ENCODE data around the gene JAZF1. TPM values are rescaled to one million over a fixed set of nuclear protein-coding genes. Genes with fewer than 3 reads are reported as not detected.
A peak's percentile ranks its signal among the peaks of the same experiment; 100 is the strongest.

Gene JAZF1
- total and polyA plus RNA-seq, 11 donors: 10.3 to 46.2 (median 26.8) TPM

- H3K4me1 ChIP-seq: peaks cover 0 to 48% (median 28%) of the 10 kb centered on the region in 12 donors
- ATAC-seq: peak in 3 of 4 donors; percentile 47 to 52 (median 50)
- no peak for TF ChIP-seq POLR2A (IDR thresholded peaks at IDR 0.05)
- peak; percentile 86 to 98 (median 96) for TF ChIP-seq CTCF (IDR thresholded peaks at IDR 0.05)
- WGBS, 4 donors: 44 to 54% (median 49%) methylated on average over 7 of the region's 7 CpGs
- H3K4me3 ChIP-seq: no peak overlapping the region
- no peaks in the 10 kb centered on the region for H3K27me3 ChIP-seq
- H3K27ac ChIP-seq: peak overlapping the region in 2 of 12 donors; percentile 6 to 14
- intact Hi-C loops (cut with DNase I): loop anchor here in 2 of 10 donors (5.0 to 10.0 kb wide), 2 partner anchors 881 to 883 kb away; no protein-coding TSS in a partner anchor
- DNase-seq: peak in 2 of 5 donors; percentile 37 to 60
- H3K36me3 ChIP-seq: no peaks in the 10 kb centered on the region
- no peaks in the 10 kb centered on the region for H3K9me3 ChIP-seq
Measured at GRCh38 chr7:28078036-28078901, 102.3 kb downstream of the JAZF1 start.

GRCh38 chr7:28077616-28078015, 103.0 kb downstream of the JAZF1 start:
- no peaks in the 10 kb centered on the region for H3K36me3 ChIP-seq
- intact Hi-C loops (cut with DNase I): loop anchor here in 2 of 10 donors (5.0 to 10.0 kb wide), 2 partner anchors 880 to 883 kb away; no protein-coding TSS in a partner anchor
- WGBS, 4 donors: 61 to 66% (median 64%) methylated on average over 2 of the region's 2 CpGs
- H3K4me1 ChIP-seq: peaks cover 0 to 46% (median 27%) of the 10 kb centered on the region in 12 donors
- DNase-seq (no peak), ATAC-seq (no peak)
- no peak overlapping the region for H3K4me3 ChIP-seq
- no peaks in the 10 kb centered on the region for H3K9me3 ChIP-seq
- TF ChIP-seq POLR2A (IDR thresholded peaks at IDR 0.05) (no peak), CTCF (IDR thresholded peaks at IDR 0.05) (no peak)
- H3K27me3 ChIP-seq: no peaks in the 10 kb centered on the region
- peak overlapping the region in 2 of 12 donors; percentile 6 to 14 for H3K27ac ChIP-seq

- DNase-seq: no peak
- no peak for ATAC-seq
- Histone ChIP-seq H3K36me3 (no peaks in the 10 kb centered on the region), H3K4me3 (no peak overlapping the region), H3K27me3 (no peaks in the 10 kb centered on the region), H3K27ac (no peak overlapping the region), H3K9me3 (no peaks in the 10 kb centered on the region), H3K4me1 (peaks cover 0 to 46% (median 27%) of the 10 kb centered on the region in 12 donors)
- 91 to 95% (median 93%) methylated on average over 11 of the region's 11 CpGs for WGBS, 4 donors
- TF ChIP-seq POLR2A (IDR thresholded peaks at IDR 0.05) (no peak), CTCF (IDR thresholded peaks at IDR 0.05) (no peak)
- intact Hi-C loops (cut with DNase I): loop anchor here in 2 of 10 donors (5.0 to 10.0 kb wide), 2 partner anchors 879 to 882 kb away; no protein-coding TSS in a partner anchor
Measured at GRCh38 chr7:28076423-28077200, 104.0 kb downstream of the JAZF1 start.
